ENCODE results near the gene NANS. TPM values are rescaled to one million over a fixed set of nuclear protein-coding genes. Genes with fewer than 3 reads are reported as not detected.
"Not testable (repeated sequence)": the region's sequence is repeated elsewhere in the genome, so short reads cannot be mapped to it uniquely, and the experiment has no call there.

The NANS gene
- total and polyA plus RNA-seq, 5 donors from 2014 or later = 34.4 to 51.4 (median 37.8) TPM

DNA sequence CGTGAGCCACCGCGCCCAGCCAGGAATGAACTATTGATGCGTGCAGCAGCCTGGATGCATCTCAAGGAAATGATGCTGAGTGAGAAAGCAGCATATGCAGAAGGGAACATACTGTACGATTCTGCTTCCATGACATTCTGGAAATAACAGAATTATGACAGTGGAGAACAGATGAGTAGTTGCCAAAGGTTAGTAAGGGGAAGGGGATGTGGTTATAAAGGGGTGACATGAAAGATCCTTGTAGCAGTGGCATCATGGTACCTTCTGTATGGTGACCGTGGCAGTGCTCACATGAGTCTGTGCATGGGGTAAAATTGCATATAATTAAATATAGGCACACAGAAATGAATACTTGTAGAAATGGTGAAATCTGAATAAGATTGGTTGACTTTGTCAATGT, 13.0 kb downstream of the NANS start:
- Mint-ChIP-seq H3K4me3 (no peak overlapping the region), H3K36me3 (peaks cover 9% of the 10 kb centered on the region), H3K27me3 (no peaks in the 10 kb centered on the region), H3K27ac (no peak overlapping the region), H3K9me3 (no peaks in the 10 kb centered on the region), H3K4me1 (peaks cover 4 to 36% (median 13%) of the 10 kb centered on the region in 4 donors)
- H3K4me1 ChIP-seq (ENCODE audit: control insufficient read depth, insufficient read depth, low read length, poor library complexity, severe bottlenecking) = peaks cover 7% of the 10 kb centered on the region
- no peaks in the 10 kb centered on the region for H3K27me3 ChIP-seq (ENCODE audit: control insufficient read depth, insufficient read depth, low read length)
- no peak overlapping the region for H3K27ac ChIP-seq (ENCODE audit: insufficient read depth, low read length, poor library complexity, severe bottlenecking)
- H3K4me3 ChIP-seq (ENCODE audit: low read depth, low read length) = no peak overlapping the region
- ATAC-seq (ENCODE audit: low read depth in 2 of 2) (no peak), DNase-seq (no peak)
- no peaks in the 10 kb centered on the region for H3K36me3 ChIP-seq (ENCODE audit: control insufficient read depth, insufficient read depth, low read length)
- H3K9me3 ChIP-seq (ENCODE audit: control insufficient read depth in 2 of 2, low read length in 2 of 2) = no peaks in the 10 kb centered on the region

DNA sequence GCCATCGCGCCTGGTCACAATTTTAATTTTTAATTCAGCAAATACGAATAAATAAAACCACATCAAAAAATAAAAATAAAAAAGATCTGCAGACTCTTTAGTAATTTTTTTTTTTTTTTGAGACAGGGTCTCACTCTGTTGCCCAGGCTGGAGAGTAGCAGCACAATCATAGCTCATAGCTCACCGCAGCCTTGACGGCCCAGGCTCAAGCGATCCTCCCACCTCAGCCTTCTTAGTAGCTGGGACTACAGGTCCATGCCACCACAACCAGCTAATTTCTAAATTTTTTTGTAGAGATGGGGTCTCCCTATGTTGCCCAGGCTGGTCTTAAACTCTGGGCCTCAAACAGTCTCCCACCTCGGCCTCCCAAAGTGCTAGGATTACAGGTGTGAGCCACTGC, 14.2 kb downstream of the NANS start:
- Histone ChIP-seq H3K27ac (ENCODE audit: insufficient read depth, low read length, poor library complexity, severe bottlenecking) (no peak overlapping the region), H3K4me3 (ENCODE audit: low read depth, low read length) (no peak overlapping the region), H3K36me3 (ENCODE audit: control insufficient read depth, insufficient read depth, low read length) (no peaks in the 10 kb centered on the region), H3K9me3 (ENCODE audit: control insufficient read depth in 2 of 2, low read length in 2 of 2) (no peaks in the 10 kb centered on the region), H3K27me3 (ENCODE audit: control insufficient read depth, insufficient read depth, low read length) (no peaks in the 10 kb centered on the region), H3K4me1 (ENCODE audit: control insufficient read depth, insufficient read depth, low read length, poor library complexity, severe bottlenecking) (peaks cover 18% of the 10 kb centered on the region)
- no peak for DNase-seq
- Mint-ChIP-seq H3K27ac (no peak overlapping the region), H3K27me3 (no peaks in the 10 kb centered on the region), H3K36me3 (peaks cover 8% of the 10 kb centered on the region), H3K4me3 (no peak overlapping the region), H3K9me3 (no peaks in the 10 kb centered on the region), H3K4me1 (peaks cover 5 to 43% (median 19%) of the 10 kb centered on the region in 4 donors)
- no peak for ATAC-seq (ENCODE audit: low read depth in 2 of 2)

DNA sequence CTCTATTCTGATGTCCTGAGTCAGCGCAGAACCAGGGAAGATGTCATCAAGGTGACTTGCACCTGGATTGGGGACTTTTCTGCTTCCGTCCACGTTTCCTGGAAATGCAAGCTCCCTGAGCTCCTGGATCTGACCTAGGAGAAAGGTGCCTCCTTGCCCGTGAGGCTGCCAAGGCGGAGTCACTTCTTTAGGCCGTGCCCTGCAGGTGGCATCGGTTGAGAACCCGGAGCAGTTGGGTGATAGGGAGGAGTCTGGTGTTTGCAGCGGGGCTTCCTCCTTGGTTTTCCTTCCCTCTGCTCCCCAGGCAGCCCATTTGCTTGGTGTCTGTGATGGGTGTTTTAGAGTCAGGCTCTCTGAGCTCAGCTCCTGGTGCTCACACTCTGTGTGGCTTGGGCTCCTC, 15.2 kb downstream of the NANS start:
- peaks cover 28% of the 10 kb centered on the region for H3K4me1 ChIP-seq (ENCODE audit: control insufficient read depth, insufficient read depth, low read length, poor library complexity, severe bottlenecking)
- ATAC-seq (ENCODE audit: low read depth in 2 of 2) (no peak), DNase-seq (no peak)
- Mint-ChIP-seq H3K36me3 (peaks cover 5% of the 10 kb centered on the region), H3K27me3 (no peaks in the 10 kb centered on the region), H3K9me3 (no peaks in the 10 kb centered on the region), H3K4me1 (peaks cover 5 to 43% (median 24%) of the 10 kb centered on the region in 4 donors), H3K27ac (peak overlapping the region in 1 of 3 donors; percentile 65), H3K4me3 (no peak overlapping the region)
- no peaks in the 10 kb centered on the region for H3K9me3 ChIP-seq (ENCODE audit: control insufficient read depth in 2 of 2, low read length in 2 of 2)
- H3K27ac ChIP-seq (ENCODE audit: insufficient read depth, low read length, poor library complexity, severe bottlenecking) = no peak overlapping the region
- no peaks in the 10 kb centered on the region for H3K36me3 ChIP-seq (ENCODE audit: control insufficient read depth, insufficient read depth, low read length)
- H3K4me3 ChIP-seq (ENCODE audit: low read depth, low read length) = no peak overlapping the region
- no peaks in the 10 kb centered on the region for H3K27me3 ChIP-seq (ENCODE audit: control insufficient read depth, insufficient read depth, low read length)

DNA sequence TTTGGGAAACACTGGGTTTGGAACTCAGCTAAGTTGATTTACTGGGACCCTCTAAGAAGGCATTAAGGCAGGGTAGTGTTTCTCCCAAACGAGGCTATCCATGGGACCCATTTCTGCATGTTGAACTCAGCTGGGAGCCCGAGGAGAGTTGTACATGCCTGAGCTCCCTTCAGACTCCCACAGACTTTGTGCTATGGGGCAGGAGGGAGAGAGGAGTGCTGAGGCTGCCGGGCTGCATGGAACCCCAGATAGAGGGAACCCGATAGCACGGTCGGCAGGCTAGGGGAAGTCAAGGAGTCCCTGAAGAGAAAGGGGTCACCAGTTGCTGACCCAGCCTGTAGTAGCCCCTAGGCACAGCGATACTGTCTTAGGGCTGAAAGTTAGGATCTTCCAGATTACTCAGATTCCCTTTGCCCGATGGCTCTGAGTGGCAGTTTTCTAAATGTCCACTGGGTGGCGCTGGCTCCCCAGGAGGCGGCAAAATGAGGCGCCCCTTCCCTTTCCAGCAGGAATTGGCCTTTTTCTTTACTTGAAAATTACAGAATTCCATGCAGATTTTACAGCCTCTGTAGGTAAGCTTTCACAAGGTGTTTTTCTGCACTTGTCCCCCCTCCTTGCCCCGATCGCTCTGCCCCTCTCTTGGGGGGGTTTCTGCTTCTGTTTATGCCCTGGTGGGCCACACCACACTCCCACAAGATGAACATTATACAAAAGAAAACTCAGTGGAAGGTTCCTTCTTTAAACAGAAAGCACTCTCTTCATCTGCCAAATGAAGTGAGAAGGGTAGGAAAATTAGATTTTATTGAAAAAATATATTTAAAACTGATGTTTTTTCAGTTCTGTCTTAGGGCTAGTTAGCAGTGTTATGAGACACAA, 17.8 kb downstream of the NANS start:
- peak in 1 of 2 donors; percentile 25 for ATAC-seq (ENCODE audit: low read depth in 2 of 2)
- peaks cover 5 to 51% (median 37%) of the 10 kb centered on the region in 4 donors for H3K4me1 Mint-ChIP-seq

DNA sequence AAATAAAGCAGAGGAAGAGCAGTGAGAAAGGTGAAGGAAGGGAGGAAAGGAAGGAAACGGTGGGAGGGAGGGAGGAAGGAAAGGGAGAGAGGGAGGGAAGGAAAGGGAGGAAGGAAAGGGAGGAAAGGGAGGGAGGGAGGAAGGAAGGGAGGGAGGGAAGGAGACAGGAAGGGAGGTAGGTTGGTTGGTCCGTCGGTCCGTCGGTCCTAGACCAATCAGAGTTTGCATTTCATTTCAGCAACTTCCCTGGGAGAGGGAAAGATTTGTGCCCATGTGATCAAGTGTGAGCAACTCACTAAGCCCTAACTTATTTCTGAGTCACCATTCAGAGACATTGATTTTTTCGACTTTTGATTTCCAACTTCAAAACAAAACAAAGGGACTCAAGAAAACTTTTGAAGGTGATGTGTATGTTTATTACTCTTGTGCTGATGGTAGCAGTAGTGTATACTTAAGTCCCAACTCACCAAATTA, 18.8 kb downstream of the NANS start:
- peak overlapping the region; percentile 84 for H3K27ac ChIP-seq (ENCODE audit: insufficient read depth, low read length, poor library complexity, severe bottlenecking)

More for the DNA sequence above, 17.8 kb downstream of the NANS start:
- Histone ChIP-seq H3K27ac (ENCODE audit: insufficient read depth, low read length, poor library complexity, severe bottlenecking) (peak overlapping the region; percentile 84), H3K36me3 (ENCODE audit: control insufficient read depth, insufficient read depth, low read length) (peaks cover 9% of the 10 kb centered on the region), H3K27me3 (ENCODE audit: control insufficient read depth, insufficient read depth, low read length) (no peaks in the 10 kb centered on the region), H3K4me3 (ENCODE audit: low read depth, low read length) (peak overlapping the region; percentile 18), H3K9me3 (ENCODE audit: control insufficient read depth in 2 of 2, low read length in 2 of 2) (no peaks in the 10 kb centered on the region), H3K4me1 (ENCODE audit: control insufficient read depth, insufficient read depth, low read length, poor library complexity, severe bottlenecking) (peaks cover 35% of the 10 kb centered on the region)
- Mint-ChIP-seq H3K27ac (peak overlapping the region; percentile 94 to 98 (median 96)), H3K9me3 (no peaks in the 10 kb centered on the region), H3K27me3 (no peaks in the 10 kb centered on the region), H3K4me3 (peak overlapping the region; percentile 36 to 90 (median 76)), H3K36me3 (peaks cover 19% of the 10 kb centered on the region)
- DNase-seq = peak; percentile 57 to 63 (median 59)

DNA sequence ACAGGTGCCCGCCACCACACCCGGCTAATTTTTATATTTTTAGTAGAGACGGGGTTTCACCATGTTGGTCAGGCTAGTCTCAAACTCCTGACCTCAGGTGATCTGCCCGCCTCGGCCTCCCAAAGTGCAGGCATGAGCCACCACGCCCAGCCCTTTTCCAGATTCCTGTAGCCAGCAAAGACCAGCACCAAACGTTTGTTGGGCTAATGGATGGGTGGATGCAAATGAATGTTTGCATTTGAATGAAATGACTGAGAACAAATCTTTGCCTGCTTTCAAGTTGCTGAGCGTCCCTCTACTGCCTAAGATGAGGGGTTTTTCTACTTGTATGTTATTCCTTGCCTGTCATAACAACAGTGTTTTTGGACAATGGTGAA, 20.0 kb downstream of the NANS start:
- H3K4me1 ChIP-seq (ENCODE audit: control insufficient read depth, insufficient read depth, low read length, poor library complexity, severe bottlenecking) = peaks cover 41% of the 10 kb centered on the region
- not testable (repeated sequence) for H3K27me3 Mint-ChIP-seq; ATAC-seq (ENCODE audit: low read depth in 2 of 2); H3K4me3 ChIP-seq (ENCODE audit: low read depth, low read length); H3K4me3 Mint-ChIP-seq; H3K9me3 ChIP-seq (ENCODE audit: control insufficient read depth in 2 of 2, low read length in 2 of 2); DNase-seq; H3K27me3 ChIP-seq (ENCODE audit: control insufficient read depth, insufficient read depth, low read length); H3K9me3 Mint-ChIP-seq
- Mint-ChIP-seq H3K4me1 (peaks cover 7 to 65% (median 44%) of the 10 kb centered on the region in 4 donors), H3K27ac (peak overlapping the region; percentile 94 to 98 (median 96)), H3K36me3 (peaks cover 27% of the 10 kb centered on the region)
- peaks cover 24% of the 10 kb centered on the region for H3K36me3 ChIP-seq (ENCODE audit: control insufficient read depth, insufficient read depth, low read length)
- H3K27ac ChIP-seq (ENCODE audit: insufficient read depth, low read length, poor library complexity, severe bottlenecking) = peak overlapping the region; percentile 84

More for the DNA sequence above, 18.8 kb downstream of the NANS start:
- peaks cover 13% of the 10 kb centered on the region for H3K36me3 ChIP-seq (ENCODE audit: control insufficient read depth, insufficient read depth, low read length)
- H3K4me3 ChIP-seq (ENCODE audit: low read depth, low read length) = peak overlapping the region; percentile 66
- Mint-ChIP-seq H3K36me3 (peaks cover 23% of the 10 kb centered on the region), H3K4me3 (peak overlapping the region; percentile 51 to 84 (median 60)), H3K9me3 (no peaks in the 10 kb centered on the region), H3K27me3 (no peaks in the 10 kb centered on the region), H3K27ac (peak overlapping the region; percentile 94 to 98 (median 96)), H3K4me1 (peaks cover 5 to 57% (median 39%) of the 10 kb centered on the region in 4 donors)
- no peaks in the 10 kb centered on the region for H3K27me3 ChIP-seq (ENCODE audit: control insufficient read depth, insufficient read depth, low read length)
- H3K9me3 ChIP-seq (ENCODE audit: control insufficient read depth in 2 of 2, low read length in 2 of 2) = no peaks in the 10 kb centered on the region
- ATAC-seq (ENCODE audit: low read depth in 2 of 2) (peak; percentile 36 to 42), DNase-seq (no peak)
- peaks cover 35% of the 10 kb centered on the region for H3K4me1 ChIP-seq (ENCODE audit: control insufficient read depth, insufficient read depth, low read length, poor library complexity, severe bottlenecking)

DNA sequence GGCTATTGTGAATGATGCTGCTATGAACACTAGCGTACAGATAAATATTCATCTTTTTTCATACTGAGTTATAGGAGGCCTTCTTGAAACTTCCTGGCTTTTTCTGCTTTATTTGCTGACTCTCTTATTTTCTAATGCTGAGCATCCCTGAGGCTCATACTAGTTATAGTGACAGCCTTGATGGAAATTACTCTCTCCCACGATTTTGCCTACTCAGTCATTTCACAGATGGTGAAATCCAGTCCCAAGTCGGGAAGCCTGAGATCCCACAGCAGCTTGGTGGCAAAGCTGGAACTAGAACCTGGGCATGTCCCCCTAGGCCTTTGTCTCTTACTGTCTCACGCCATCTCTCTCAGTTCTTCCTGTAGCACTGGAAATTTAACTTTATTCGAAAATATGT, 22.4 kb downstream of the NANS start:
- H3K4me3 ChIP-seq (ENCODE audit: low read depth, low read length) = no peak overlapping the region
- H3K4me1 ChIP-seq (ENCODE audit: control insufficient read depth, insufficient read depth, low read length, poor library complexity, severe bottlenecking) = peaks cover 59% of the 10 kb centered on the region
- no peak for DNase-seq
- H3K9me3 ChIP-seq (ENCODE audit: control insufficient read depth in 2 of 2, low read length in 2 of 2) = no peaks in the 10 kb centered on the region
- ATAC-seq (ENCODE audit: low read depth in 2 of 2) = no peak
- no peaks in the 10 kb centered on the region for H3K9me3 Mint-ChIP-seq
- peaks cover 47% of the 10 kb centered on the region for H3K36me3 ChIP-seq (ENCODE audit: control insufficient read depth, insufficient read depth, low read length)
- H3K27me3 Mint-ChIP-seq = no peaks in the 10 kb centered on the region
- peak overlapping the region; percentile 56 to 94 (median 83) for H3K27ac Mint-ChIP-seq
- H3K4me3 Mint-ChIP-seq = peak overlapping the region in 1 of 4 donors; percentile 22
- H3K4me1 Mint-ChIP-seq = peaks cover 21 to 88% (median 62%) of the 10 kb centered on the region in 4 donors
- H3K36me3 Mint-ChIP-seq = peaks cover 45% of the 10 kb centered on the region
- no peak overlapping the region for H3K27ac ChIP-seq (ENCODE audit: insufficient read depth, low read length, poor library complexity, severe bottlenecking)
- no peaks in the 10 kb centered on the region for H3K27me3 ChIP-seq (ENCODE audit: control insufficient read depth, insufficient read depth, low read length)

All from CD4-positive, CD25-positive, alpha-beta regulatory T cell (primary cell).